HG03060 (cell line): ENCODE measurements around the gene NLGN2.

Source experiments
- ATAC-seq: cut with Tn5 transposase; IDR thresholded peaks from one replicate; pipeline ENCODE4 v1.9.1; 2021; ENCODE audit warnings: low read depth, moderate number of reproducible peaks; ENCODE audit not compliant: unreplicated experiment

NLGN2 gene

GRCh38 chr17:7411427-7411750, 3.7 kb downstream of the NLGN2 start:
- no peak for ATAC-seq

GRCh38 chr17:7413346-7413985, 5.8 kb downstream of the NLGN2 start:
- ATAC-seq, result no peak

- no peak for ATAC-seq
These were observed 7.2 kb downstream of the NLGN2 start for GRCh38 chr17:7414837-7415236.

GRCh38 chr17:7415784-7416183, 8.1 kb downstream of the NLGN2 start:
- ATAC-seq, result no peak

- ATAC-seq, result no peak
These were observed 8.7 kb downstream of the NLGN2 start for GRCh38 chr17:7416323-7416722.

GRCh38 chr17:7417056-7417655, 9.5 kb downstream of the NLGN2 start:
- ATAC-seq, result no peak

- no peak for ATAC-seq
These were observed 11.0 kb downstream of the NLGN2 start for GRCh38 chr17:7418472-7419152.

GRCh38 chr17:7419819-7420610, 12.4 kb downstream of the NLGN2 start, which contains the start of gene SPEM1:
TSS of gene SPEM1 (plus strand) at chr17:7420324. CDS start at chr17:7420385, 61 bp downstream.
- no peak for ATAC-seq

- ATAC-seq, result no peak
These were observed 13.5 kb downstream of the NLGN2 start for GRCh38 chr17:7421186-7421585.

GRCh38 chr17:7423679-7424078, 16.0 kb downstream of the NLGN2 start:
- ATAC-seq, result no peak

- no peak for ATAC-seq
These were observed 17.7 kb downstream of the NLGN2 start, which contains the start of gene SPEM2 for GRCh38 chr17:7425316-7425715. TSS of gene SPEM2 (plus strand) at chr17:7425616. CDS start at chr17:7425689, 73 bp downstream.

- ATAC-seq, result no peak
These were observed 18.1 kb downstream of the NLGN2 start for GRCh38 chr17:7425756-7426155.

- ATAC-seq, result no peak
These were observed 18.7 kb downstream of the NLGN2 start for GRCh38 chr17:7426203-7426863.

GRCh38 chr17:7426896-7427489, 19.3 kb downstream of the NLGN2 start:
- no peak for ATAC-seq

- ATAC-seq, result no peak
These were observed 19.9 kb downstream of the NLGN2 start for GRCh38 chr17:7427549-7427948.

GRCh38 chr17:7428557-7428956, 20.9 kb downstream of the NLGN2 start, which contains the start of gene SPEM3:
TSS of gene SPEM3 (plus strand) at chr17:7428857. CDS start at chr17:7428903, 46 bp downstream.
- no peak for ATAC-seq

GRCh38 chr17:7429722-7430121, 22.1 kb downstream of the NLGN2 start:
- no peak for ATAC-seq

GRCh38 chr17:7431231-7431630, 23.6 kb downstream of the NLGN2 start:
- ATAC-seq, result no peak

GRCh38 chr17:7432296-7432695, 24.7 kb downstream of the NLGN2 start:
- ATAC-seq, result no peak
